HEK293 (cell line): ENCODE measurements around the gene USP38.

Source experiments
- CTCF ChIA-PET: fragments of 350-600 bp; formaldehyde crosslinking; extraction: SDS; loops from one replicate; lab custom pipeline; 2021; ENCODE audit warnings: antibody characterized with exemption; lab: Yijun Ruan, JAX
- POLR2A ChIA-PET: fragments of 300-600 bp; formaldehyde crosslinking; extraction: SDS; loops from one replicate; lab custom pipeline; 2020; ENCODE audit warnings: antibody characterized with exemption, inconsistent platforms; lab: Yijun Ruan, JAX
- H3K27ac ChIP-seq: fragments of 200-500 bp; sonication (Bioruptor generic); 2 replicates; pipeline ENCODE4 v1.5.1; 2014; ENCODE audit warnings: low read depth, low read length, control low read depth, inconsistent platforms; ENCODE audit errors: extremely low read depth
- H3K36me3 ChIP-seq, 2 experiments: fragments of 200-500 bp in 1 of 2; sonication (Bioruptor generic) in 1 of 2; 1 replicate in 1 of 2; 2 replicates in 1 of 2; pipeline ENCODE4 v1.5.1; 2014 to 2017; ENCODE audit warnings: inconsistent platforms in 2 of 2, low read length in 2 of 2; ENCODE audit not compliant: control insufficient read depth in 2 of 2, insufficient read depth in 1 of 2
- H3K4me1 ChIP-seq: fragments of 200-500 bp; sonication (Bioruptor generic); 2 replicates; pipeline ENCODE4 v1.5.1; 2014; ENCODE audit warnings: mild to moderate bottlenecking, low read length, inconsistent platforms; ENCODE audit not compliant: control insufficient read depth, insufficient read depth
- H3K4me3 ChIP-seq: 2 replicates; pipeline ENCODE4 v1.5.1; 2011; ENCODE audit warnings: low read depth, mild to moderate bottlenecking, control low read depth, low read length, moderate library complexity
- H3K9me3 ChIP-seq: fragments of 200-500 bp; sonication (Bioruptor generic); 2 replicates; pipeline ENCODE4 v1.5.1; 2014; ENCODE audit warnings: low read depth, low read length, inconsistent platforms; ENCODE audit not compliant: control insufficient read depth, insufficient read depth
- GFI1B ChIP-seq: fragments of 450-650 bp; formaldehyde crosslinking; IDR thresholded peaks from 2 replicates; pipeline ENCODE4 v1.5.1; 2016; ENCODE audit warnings: missing biosample characterization, missing genetic modification characterization
- GLIS1 ChIP-seq: fragments of 450-650 bp; formaldehyde crosslinking; IDR thresholded peaks from 2 replicates; pipeline ENCODE4 v1.5.1; 2016; ENCODE audit warnings: missing biosample characterization, missing genetic modification characterization
- KLF17 ChIP-seq: fragments of 450-650 bp; formaldehyde crosslinking; IDR thresholded peaks from 2 replicates; pipeline ENCODE4 v1.5.1; 2016; ENCODE audit warnings: missing biosample characterization, missing genetic modification characterization
- MEIS1 ChIP-seq: sonication (generic); formaldehyde crosslinking; IDR thresholded peaks from 2 replicates; pipeline ENCODE4 v1.8.1; 2022; ENCODE audit warnings: missing genetic modification reagents, mild to moderate bottlenecking, borderline replicate concordance
- PRDM10 ChIP-seq: fragments of 450-650 bp; formaldehyde crosslinking; IDR thresholded peaks from 2 replicates; pipeline ENCODE4 v1.5.1; 2016; ENCODE audit warnings: missing biosample characterization, missing genetic modification characterization
- SP3 ChIP-seq: fragments of 450-650 bp; formaldehyde crosslinking; IDR thresholded peaks from 2 replicates; pipeline ENCODE4 v1.5.1; 2016; ENCODE audit warnings: missing biosample characterization, missing genetic modification characterization
- TCF7L2 ChIP-seq: IDR thresholded peaks from 2 replicates; pipeline ENCODE4 v1.6.1; 2011; ENCODE audit warnings: low read depth, mild to moderate bottlenecking, inconsistent platforms, low read length, moderate library complexity, borderline replicate concordance
- ZBTB49 ChIP-seq: fragments of 450-650 bp; formaldehyde crosslinking; IDR thresholded peaks from 2 replicates; pipeline ENCODE4 v1.5.1; 2016; ENCODE audit warnings: missing biosample characterization, missing genetic modification characterization, low read depth
- ZFHX2 ChIP-seq: fragments of 450-650 bp; formaldehyde crosslinking; conservative IDR thresholded peaks from 2 replicates; pipeline ENCODE4 v1.5.1; 2016; ENCODE audit warnings: missing biosample characterization, missing genetic modification characterization
- ZFP41 ChIP-seq: fragments of 450-650 bp; formaldehyde crosslinking; IDR thresholded peaks from 2 replicates; pipeline ENCODE4 v1.5.1; 2016; ENCODE audit warnings: missing biosample characterization, missing genetic modification characterization, borderline replicate concordance
- ZNF121 ChIP-seq: fragments of 450-650 bp; formaldehyde crosslinking; IDR thresholded peaks from 2 replicates; pipeline ENCODE4 v1.5.1; 2016; ENCODE audit warnings: missing biosample characterization, missing genetic modification characterization
- ZNF2 ChIP-seq: fragments of 450-650 bp; formaldehyde crosslinking; IDR thresholded peaks from 2 replicates; pipeline ENCODE4 v1.5.1; 2016; ENCODE audit warnings: missing biosample characterization, missing genetic modification characterization
- ZNF248 ChIP-seq: fragments of 450-650 bp; formaldehyde crosslinking; IDR thresholded peaks from 2 replicates; pipeline ENCODE4 v1.5.1; 2017; ENCODE audit warnings: missing biosample characterization, missing genetic modification characterization
- ZNF274 ChIP-seq, 2 experiments: fragments of 200-500 bp in 1 of 2; fragments of 450-650 bp in 1 of 2; sonication (Bioruptor generic) in 1 of 2; formaldehyde crosslinking in 1 of 2; IDR thresholded peaks; 2 replicates each; pipeline versions ENCODE4 v1.5.1 to v1.6.1; 2014 to 2016; ENCODE audit warnings: borderline replicate concordance in 1 of 2, inconsistent platforms in 1 of 2, low read length in 1 of 2, missing biosample characterization in 1 of 2, missing genetic modification characterization in 1 of 2
- ZNF280C ChIP-seq: fragments of 450-650 bp; formaldehyde crosslinking; IDR thresholded peaks from 2 replicates; pipeline ENCODE4 v1.5.1; 2016; ENCODE audit warnings: missing biosample characterization, missing genetic modification characterization
- ZNF580 ChIP-seq: fragments of 450-650 bp; formaldehyde crosslinking; IDR thresholded peaks from 2 replicates; pipeline ENCODE4 v1.5.1; 2016; ENCODE audit warnings: missing biosample characterization, missing genetic modification characterization
- ZNF624 ChIP-seq: fragments of 450-650 bp; formaldehyde crosslinking; IDR thresholded peaks from 2 replicates; pipeline ENCODE4 v1.5.1; 2017; ENCODE audit warnings: missing biosample characterization, missing genetic modification characterization
- ZSCAN5A ChIP-seq: fragments of 450-650 bp; formaldehyde crosslinking; IDR thresholded peaks from 2 replicates; pipeline ENCODE4 v1.5.1; 2016; ENCODE audit warnings: missing biosample characterization, missing genetic modification characterization

The USP38 gene

GRCh38 chr4:143251348-143251747 lies 66.6 kb downstream of the USP38 start (continued):
- TF ChIP-seq ZNF280C (tag by site-specific recombination) = no peak
- TF ChIP-seq ZBTB49 (tag by site-specific recombination) = no peak
- no peak for TF ChIP-seq GLIS1 (tag by site-specific recombination)
- no peak for TF ChIP-seq MEIS1 (CRISPR knock-in tag)
- no peak for TF ChIP-seq ZFHX2 (tag by site-specific recombination)
- no peak for TF ChIP-seq PRDM10 (tag by site-specific recombination)
- no peak for TF ChIP-seq TCF7L2
- no peak for TF ChIP-seq ZNF274 (IDR thresholded peaks at IDR 0.05; ENCODE audit: low read length)
- TF ChIP-seq ZNF274 (tag by site-specific recombination; IDR thresholded peaks at IDR 0.05; ENCODE audit: borderline replicate concordance) = no peak
- no peak for TF ChIP-seq ZSCAN5A (tag by site-specific recombination)

GRCh38 chr4:143251779-143252178 lies 67.1 kb downstream of the USP38 start:
- Histone ChIP-seq H3K4me3 (no peak overlapping the region), H3K4me1 (no peaks in the 10 kb centered on the region), H3K36me3 (no peaks in the 10 kb centered on the region), H3K27ac (no peak overlapping the region), H3K9me3 (no peaks in the 10 kb centered on the region)
- POLR2A ChIA-PET = no interaction called here
- CTCF ChIA-PET = no interaction called here
- TF ChIP-seq GLIS1 (tag by site-specific recombination) = no peak
- no peak for TF ChIP-seq ZNF248
- TF ChIP-seq KLF17 (tag by site-specific recombination) = no peak
- no peak for TF ChIP-seq ZNF2
- TF ChIP-seq ZNF624 = no peak
- TF ChIP-seq TCF7L2 = no peak
- TF ChIP-seq ZNF121 (tag by site-specific recombination) = no peak
- TF ChIP-seq ZNF580 (tag by site-specific recombination) = no peak
- TF ChIP-seq GFI1B (tag by site-specific recombination) = no peak
- no peak for TF ChIP-seq SP3
- TF ChIP-seq ZFP41 (tag by site-specific recombination) = no peak
